GM23248 (cell line): ENCODE results near the gene SIRPG.

Experiments
- EZH2 ChIP-seq: fragments of 200-600 bp; sonication (generic); IDR thresholded peaks from 2 replicates; pipeline ENCODE4 v1.6.1; 2018; ENCODE audit warnings: antibody characterized with exemption, mild to moderate bottlenecking; ENCODE audit not compliant: insufficient read depth, poor library complexity, severe bottlenecking
- EZH2phosphoT487 ChIP-seq: fragments of 200-600 bp; sonication (generic); IDR thresholded peaks from 2 replicates; pipeline ENCODE4 v1.6.1; 2018; ENCODE audit warnings: antibody characterized with exemption, moderate library complexity, mild to moderate bottlenecking, low read depth; ENCODE audit not compliant: insufficient read depth

DNA sequence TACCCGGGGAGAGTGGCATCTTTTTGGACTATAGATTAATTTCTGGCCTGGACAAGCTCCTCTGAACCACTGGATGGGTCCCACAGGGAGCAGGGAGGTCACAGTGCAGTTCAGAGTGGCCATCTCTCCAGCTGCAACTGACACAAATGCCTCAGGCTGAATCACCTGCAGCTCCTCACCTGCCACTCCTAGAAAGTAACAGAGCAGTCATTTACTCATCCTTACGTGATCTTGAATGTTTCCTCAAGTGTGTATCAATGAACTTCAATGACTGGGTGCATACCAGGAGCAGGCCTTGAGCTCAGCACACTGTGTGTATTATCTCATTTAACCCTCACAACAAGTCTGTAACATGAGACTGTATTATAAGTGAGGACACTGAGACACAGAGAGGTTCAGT is 40.0 kb upstream of the SIRPG start:
- TF ChIP-seq EZH2: no peak
- no peak for TF ChIP-seq EZH2phosphoT487
